ENCODE results near the gene CD80.

The CD80 gene

GRCh38 chr3:119541547-119541946 lies 17.9 kb downstream of the CD80 start:
- H3K4me3 ChIP-seq (ENCODE audit: control insufficient read depth, low read depth, low read length) = no peak overlapping the region
- DNase-seq (ENCODE audit: low read depth) = no peak
- no peak for TF ChIP-seq CTCF (IDR thresholded peaks at IDR 0.05; ENCODE audit: control insufficient read depth, insufficient read depth, low read depth, low read length, missing control alignments)

GRCh38 chr3:119538772-119539171 lies 20.6 kb downstream of the CD80 start:
- no peak for TF ChIP-seq CTCF (IDR thresholded peaks at IDR 0.05; ENCODE audit: control insufficient read depth, insufficient read depth, low read depth, low read length, missing control alignments)
- no peak overlapping the region for H3K4me3 ChIP-seq (ENCODE audit: control insufficient read depth, low read depth, low read length)
- no peak for DNase-seq (ENCODE audit: low read depth)

- no peak for TF ChIP-seq CTCF (IDR thresholded peaks at IDR 0.05; ENCODE audit: control insufficient read depth, insufficient read depth, low read depth, low read length, missing control alignments)
- H3K4me3 ChIP-seq (ENCODE audit: control insufficient read depth, low read depth, low read length) = no peak overlapping the region
- DNase-seq (ENCODE audit: low read depth) = no peak
Measured at GRCh38 chr3:119536757-119537156, 22.7 kb downstream of the CD80 start.

- no peak for TF ChIP-seq CTCF (IDR thresholded peaks at IDR 0.05; ENCODE audit: control insufficient read depth, insufficient read depth, low read depth, low read length, missing control alignments)
- no peak for DNase-seq (ENCODE audit: low read depth)
- no peak overlapping the region for H3K4me3 ChIP-seq (ENCODE audit: control insufficient read depth, low read depth, low read length)
Measured at GRCh38 chr3:119534296-119534695, 25.1 kb downstream of the CD80 start.

GRCh38 chr3:119531151-119531550 lies 28.3 kb downstream of the CD80 start:
- no peak for DNase-seq (ENCODE audit: low read depth)

GRCh38 chr3:119530456-119530855 lies 29.0 kb downstream of the CD80 start:
- TF ChIP-seq CTCF (IDR thresholded peaks at IDR 0.05; ENCODE audit: control insufficient read depth, insufficient read depth, low read depth, low read length, missing control alignments) = no peak
- no peak for DNase-seq (ENCODE audit: low read depth)

More at GRCh38 chr3:119531151-119531550, 28.3 kb downstream of the CD80 start:
- no peak overlapping the region for H3K4me3 ChIP-seq (ENCODE audit: control insufficient read depth, low read depth, low read length)
- no peak for TF ChIP-seq CTCF (IDR thresholded peaks at IDR 0.05; ENCODE audit: control insufficient read depth, insufficient read depth, low read depth, low read length, missing control alignments)

GRCh38 chr3:119529883-119530282 lies 29.5 kb downstream of the CD80 start:
- peak; percentile 74 for DNase-seq (ENCODE audit: low read depth)
- no peak for TF ChIP-seq CTCF (IDR thresholded peaks at IDR 0.05; ENCODE audit: control insufficient read depth, insufficient read depth, low read depth, low read length, missing control alignments)
- no peak overlapping the region for H3K4me3 ChIP-seq (ENCODE audit: control insufficient read depth, low read depth, low read length)

More at GRCh38 chr3:119530456-119530855, 29.0 kb downstream of the CD80 start:
- no peak overlapping the region for H3K4me3 ChIP-seq (ENCODE audit: control insufficient read depth, low read depth, low read length)
